Measurements from ENCODE around the gene SLIT2.

SLIT2 gene, protein sequence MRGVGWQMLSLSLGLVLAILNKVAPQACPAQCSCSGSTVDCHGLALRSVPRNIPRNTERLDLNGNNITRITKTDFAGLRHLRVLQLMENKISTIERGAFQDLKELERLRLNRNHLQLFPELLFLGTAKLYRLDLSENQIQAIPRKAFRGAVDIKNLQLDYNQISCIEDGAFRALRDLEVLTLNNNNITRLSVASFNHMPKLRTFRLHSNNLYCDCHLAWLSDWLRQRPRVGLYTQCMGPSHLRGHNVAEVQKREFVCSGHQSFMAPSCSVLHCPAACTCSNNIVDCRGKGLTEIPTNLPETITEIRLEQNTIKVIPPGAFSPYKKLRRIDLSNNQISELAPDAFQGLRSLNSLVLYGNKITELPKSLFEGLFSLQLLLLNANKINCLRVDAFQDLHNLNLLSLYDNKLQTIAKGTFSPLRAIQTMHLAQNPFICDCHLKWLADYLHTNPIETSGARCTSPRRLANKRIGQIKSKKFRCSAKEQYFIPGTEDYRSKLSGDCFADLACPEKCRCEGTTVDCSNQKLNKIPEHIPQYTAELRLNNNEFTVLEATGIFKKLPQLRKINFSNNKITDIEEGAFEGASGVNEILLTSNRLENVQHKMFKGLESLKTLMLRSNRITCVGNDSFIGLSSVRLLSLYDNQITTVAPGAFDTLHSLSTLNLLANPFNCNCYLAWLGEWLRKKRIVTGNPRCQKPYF (N-terminal part only)

DNA sequence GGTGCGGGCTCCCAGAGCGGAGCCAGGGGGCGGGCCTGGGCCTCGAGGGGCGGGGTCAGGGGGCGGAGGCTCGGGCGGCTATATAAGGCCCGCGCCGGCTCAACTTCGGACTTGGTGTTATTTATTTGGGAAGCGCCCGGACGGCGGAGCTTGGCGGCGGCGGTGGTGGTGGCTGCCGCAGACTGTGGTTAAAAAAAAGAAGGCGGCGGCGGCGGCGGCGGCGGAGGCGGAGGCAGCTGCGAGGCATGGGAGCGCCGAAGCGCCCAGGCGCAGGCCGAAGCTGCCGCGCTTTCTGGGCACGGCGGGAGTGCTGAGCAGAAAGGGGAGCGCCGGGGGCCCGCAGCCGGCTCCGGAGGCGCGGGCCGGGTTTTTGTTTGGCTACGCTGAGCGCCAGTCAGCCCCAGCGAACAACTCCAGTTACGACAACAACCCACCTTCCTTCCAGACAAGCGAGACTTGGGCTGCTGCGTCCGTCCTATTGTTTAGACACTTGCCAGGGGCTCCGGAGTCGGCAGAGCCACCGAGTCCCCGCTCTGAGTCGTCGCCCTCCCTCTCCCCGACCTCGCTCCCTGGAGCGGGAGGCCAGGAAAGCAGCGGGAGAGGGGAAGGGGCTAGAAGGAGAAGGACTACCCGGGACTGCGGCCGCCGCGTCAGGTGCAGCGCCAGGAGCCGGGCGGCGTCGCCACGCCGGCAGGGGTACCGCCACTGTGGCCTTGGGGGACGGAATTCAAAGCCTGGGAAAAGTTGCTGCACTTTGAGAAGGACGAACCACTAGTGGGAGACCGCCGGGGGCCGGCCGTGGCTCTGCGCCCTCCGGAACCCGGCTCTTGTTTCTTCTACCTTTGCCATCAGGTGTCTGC lies at the start of gene SLIT2:
Gene SLIT2, plus strand, starts transcription at position 110 of the 860 bp plus-strand sequence. CDS start 1,911 bp downstream, outside the sequence.
- Histone ChIP-seq H3K9me3 (ENCODE audit: low read length) (no peaks in the 10 kb centered on the region), H3K36me3 (ENCODE audit: insufficient read depth, low read length) (no peaks in the 10 kb centered on the region), H3K4me1 (ENCODE audit: insufficient read depth, low read length) (no peaks in the 10 kb centered on the region), H3K27ac (ENCODE audit: low read depth, low read length) (peak within 1 kb of the TSS; percentile 81), H3K9ac (ENCODE audit: low read length) (no peak within 1 kb of the TSS), H3K4me3 (ENCODE audit: low read depth in 1 of 2, low read length in 2 of 2) (peak within 1 kb of the TSS; percentile 75 to 93), H3K27me3 (ENCODE audit: control insufficient read depth in 1 of 2, insufficient read depth in 2 of 2, low read length in 2 of 2) (no peaks in the 10 kb centered on the region)

DNA sequence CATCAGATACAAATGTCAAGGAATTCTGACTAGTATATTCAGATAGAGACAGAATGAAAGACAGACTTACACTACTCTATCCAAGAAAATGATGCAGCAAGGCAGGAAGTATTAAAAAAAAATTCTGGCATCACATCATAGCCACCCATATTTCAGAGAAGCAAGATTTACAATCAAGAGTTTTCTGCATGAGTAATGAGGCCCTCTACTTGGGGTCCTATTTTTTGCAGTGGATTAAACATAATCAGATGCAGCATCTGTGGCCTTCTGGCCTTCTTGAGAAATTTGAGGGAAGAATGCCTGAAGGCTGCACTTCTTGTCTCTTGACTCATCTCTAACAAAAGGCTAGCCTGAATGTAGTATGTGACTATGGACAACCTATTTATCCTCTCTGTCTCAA lies 48.2 kb upstream of the SLIT2 start:
- Histone ChIP-seq H3K27me3 (ENCODE audit: control insufficient read depth in 1 of 2, insufficient read depth in 2 of 2, low read length in 2 of 2) (no peaks in the 10 kb centered on the region), H3K4me3 (ENCODE audit: low read depth in 1 of 2, low read length in 2 of 2) (no peak overlapping the region), H3K27ac (ENCODE audit: low read depth, low read length) (no peak overlapping the region), H3K9me3 (ENCODE audit: low read length) (no peaks in the 10 kb centered on the region), H3K9ac (ENCODE audit: low read length) (no peak overlapping the region), H3K4me1 (ENCODE audit: insufficient read depth, low read length) (no peaks in the 10 kb centered on the region), H3K36me3 (ENCODE audit: insufficient read depth, low read length) (no peaks in the 10 kb centered on the region)

DNA sequence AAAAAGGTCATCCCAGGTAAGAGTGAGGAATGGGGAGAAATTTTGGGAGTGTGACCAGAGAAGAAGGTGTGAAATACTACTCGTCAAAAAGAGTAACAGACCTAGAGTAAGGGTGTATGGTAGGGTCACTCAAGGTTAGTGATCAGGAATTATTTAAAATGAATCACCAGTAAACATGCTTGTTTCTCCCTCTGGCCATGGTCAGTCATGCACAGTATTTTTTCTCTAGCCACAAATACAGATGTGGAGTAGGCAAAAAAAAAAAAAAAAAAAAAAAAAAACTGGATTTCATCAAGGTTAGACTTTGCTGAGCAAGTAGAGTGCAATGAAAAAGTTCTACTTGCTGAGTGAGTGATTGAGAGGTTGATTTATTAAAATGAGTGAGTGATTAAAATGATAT lies 34.2 kb upstream of the SLIT2 start:
- Histone ChIP-seq H3K27me3 (ENCODE audit: control insufficient read depth in 1 of 2, insufficient read depth in 2 of 2, low read length in 2 of 2) (no peaks in the 10 kb centered on the region), H3K9me3 (ENCODE audit: low read length) (no peaks in the 10 kb centered on the region), H3K4me3 (ENCODE audit: low read depth in 1 of 2, low read length in 2 of 2) (no peak overlapping the region), H3K27ac (ENCODE audit: low read depth, low read length) (no peak overlapping the region), H3K9ac (ENCODE audit: low read length) (no peak overlapping the region), H3K4me1 (ENCODE audit: insufficient read depth, low read length) (no peaks in the 10 kb centered on the region), H3K36me3 (ENCODE audit: insufficient read depth, low read length) (no peaks in the 10 kb centered on the region)

DNA sequence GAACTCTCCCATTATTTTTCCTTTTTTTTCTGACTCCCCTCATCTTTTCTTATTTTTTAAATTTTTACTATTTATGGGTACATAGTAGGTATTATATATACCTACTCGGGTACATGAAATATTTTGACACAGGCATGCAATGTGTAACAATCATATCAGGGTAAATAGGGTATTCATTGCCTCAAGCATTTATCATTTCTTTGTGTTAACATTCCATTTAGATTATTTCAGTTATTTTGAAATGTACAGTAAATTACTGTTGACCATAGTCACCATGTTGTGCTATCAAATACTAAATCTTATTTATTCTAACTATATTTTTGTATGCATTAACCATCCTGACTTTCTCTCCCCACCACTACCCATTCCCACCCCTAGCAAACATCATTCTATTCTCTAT lies 33.8 kb upstream of the SLIT2 start:
- Histone ChIP-seq H3K9ac (ENCODE audit: low read length) (no peak overlapping the region), H3K4me1 (ENCODE audit: insufficient read depth, low read length) (no peaks in the 10 kb centered on the region), H3K27me3 (ENCODE audit: control insufficient read depth in 1 of 2, insufficient read depth in 2 of 2, low read length in 2 of 2) (no peaks in the 10 kb centered on the region), H3K9me3 (ENCODE audit: low read length) (no peaks in the 10 kb centered on the region), H3K27ac (ENCODE audit: low read depth, low read length) (no peak overlapping the region), H3K4me3 (ENCODE audit: low read depth in 1 of 2, low read length in 2 of 2) (no peak overlapping the region), H3K36me3 (ENCODE audit: insufficient read depth, low read length) (no peaks in the 10 kb centered on the region)

DNA sequence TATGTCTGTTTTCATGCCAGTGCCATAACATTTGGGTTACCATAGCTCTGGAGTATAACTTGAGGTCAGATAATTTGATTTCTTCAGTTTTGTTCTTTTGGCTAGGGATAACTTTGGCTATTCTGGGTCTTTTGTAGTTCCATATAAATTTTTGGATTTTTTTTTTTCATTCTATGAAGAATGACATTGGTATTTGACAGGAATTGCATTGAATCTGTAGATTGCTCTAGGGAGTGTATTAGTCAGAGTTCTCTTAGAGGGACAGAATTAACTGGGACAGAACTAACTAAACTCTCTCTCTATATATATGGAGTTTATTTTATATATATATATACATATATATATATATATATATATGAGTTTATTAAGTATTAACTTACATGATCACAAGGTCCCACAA lies 32.2 kb upstream of the SLIT2 start:
- H3K4me3 ChIP-seq (ENCODE audit: low read depth in 1 of 2, low read length in 2 of 2), result no peak overlapping the region
- H3K27me3 ChIP-seq (ENCODE audit: control insufficient read depth in 1 of 2, insufficient read depth in 2 of 2, low read length in 2 of 2), result no peaks in the 10 kb centered on the region
- no peak overlapping the region for H3K9ac ChIP-seq (ENCODE audit: low read length)
- H3K36me3 ChIP-seq (ENCODE audit: insufficient read depth, low read length), result no peaks in the 10 kb centered on the region
- no peaks in the 10 kb centered on the region for H3K4me1 ChIP-seq (ENCODE audit: insufficient read depth, low read length)
- no peaks in the 10 kb centered on the region for H3K9me3 ChIP-seq (ENCODE audit: low read length)
- H3K27ac ChIP-seq (ENCODE audit: low read depth, low read length), result no peak overlapping the region

DNA sequence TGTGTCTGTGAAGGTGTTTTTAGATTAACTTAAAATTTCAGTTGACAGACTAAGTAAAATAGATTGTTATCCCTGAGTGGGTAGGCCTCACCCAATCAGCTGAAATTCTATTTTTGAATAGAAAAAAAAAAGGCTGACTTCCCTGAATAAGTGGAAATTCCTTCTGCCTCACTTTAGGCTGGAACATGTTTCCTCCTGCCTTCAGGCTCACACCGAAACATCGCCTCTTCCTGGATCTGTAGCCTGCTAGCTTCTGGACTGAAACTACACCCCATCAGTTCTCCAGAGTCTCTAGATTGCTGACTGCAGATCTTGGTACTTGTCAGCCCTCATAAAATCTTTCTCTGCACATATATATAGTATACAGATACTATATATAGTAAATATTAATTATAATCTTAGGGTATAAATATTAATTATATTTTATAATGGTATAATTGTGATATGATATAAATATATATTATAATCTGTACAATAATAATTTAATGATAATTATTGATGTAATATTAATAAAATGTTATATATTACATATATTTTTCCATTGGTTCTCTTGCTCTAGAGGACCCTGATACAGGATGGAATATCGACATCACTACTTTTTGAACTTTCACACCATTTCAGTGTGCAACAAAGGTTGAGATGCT lies 13.7 kb upstream of the SLIT2 start:
- H3K36me3 ChIP-seq (ENCODE audit: insufficient read depth, low read length), result no peaks in the 10 kb centered on the region
- H3K27ac ChIP-seq (ENCODE audit: low read depth, low read length), result no peak overlapping the region
- no peaks in the 10 kb centered on the region for H3K4me1 ChIP-seq (ENCODE audit: insufficient read depth, low read length)
- H3K9me3 ChIP-seq (ENCODE audit: low read length), result no peaks in the 10 kb centered on the region
- H3K27me3 ChIP-seq (ENCODE audit: control insufficient read depth in 1 of 2, insufficient read depth in 2 of 2, low read length in 2 of 2), result no peaks in the 10 kb centered on the region
- no peak overlapping the region for H3K9ac ChIP-seq (ENCODE audit: low read length)
- no peak overlapping the region for H3K4me3 ChIP-seq (ENCODE audit: low read depth in 1 of 2, low read length in 2 of 2)

DNA sequence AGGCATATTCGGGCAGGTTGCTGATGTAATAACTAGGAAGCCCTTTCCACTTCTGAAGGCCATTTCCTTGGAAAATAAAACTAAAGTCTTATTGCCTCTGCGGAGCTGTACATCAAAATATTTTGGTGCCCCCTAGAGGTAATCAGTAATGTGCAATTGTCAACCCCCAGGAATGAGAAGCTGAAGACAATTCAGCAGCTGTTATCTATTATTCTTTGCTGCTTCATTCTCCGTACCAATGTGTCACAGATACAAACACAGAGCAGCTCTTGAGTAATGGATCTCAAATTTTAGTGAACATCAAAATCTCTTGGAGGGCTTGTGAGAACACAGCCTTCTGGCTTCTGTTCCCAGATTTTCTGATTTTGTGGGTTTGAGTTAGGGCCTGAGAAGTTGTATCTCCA lies 3.5 kb upstream of the SLIT2 start:
- Histone ChIP-seq H3K4me3 (ENCODE audit: low read depth in 1 of 2, low read length in 2 of 2) (no peak overlapping the region), H3K4me1 (ENCODE audit: insufficient read depth, low read length) (no peaks in the 10 kb centered on the region), H3K27me3 (ENCODE audit: control insufficient read depth in 1 of 2, insufficient read depth in 2 of 2, low read length in 2 of 2) (no peaks in the 10 kb centered on the region), H3K27ac (ENCODE audit: low read depth, low read length) (no peak overlapping the region), H3K9ac (ENCODE audit: low read length) (no peak overlapping the region), H3K9me3 (ENCODE audit: low read length) (no peaks in the 10 kb centered on the region), H3K36me3 (ENCODE audit: insufficient read depth, low read length) (no peaks in the 10 kb centered on the region)

DNA sequence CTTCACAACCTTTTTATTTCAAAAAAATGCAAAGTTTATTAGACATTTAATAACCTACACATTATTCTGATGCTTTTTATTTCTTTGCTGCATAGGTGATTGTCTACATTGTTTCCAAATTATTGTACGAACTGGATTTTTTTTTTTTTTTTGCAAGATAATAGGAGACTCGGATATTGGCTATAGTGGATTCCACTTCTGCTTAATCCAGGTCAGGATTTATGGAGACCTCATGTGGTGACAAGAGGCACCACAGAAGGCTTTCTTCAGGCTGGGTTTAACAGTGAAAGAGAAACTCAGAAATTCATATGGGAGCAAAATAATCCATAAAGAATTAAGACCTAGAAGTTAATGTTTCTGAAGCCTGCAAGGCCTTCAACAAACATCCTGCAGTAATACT lies 2.4 kb upstream of the SLIT2 start:
- Histone ChIP-seq H3K4me3 (ENCODE audit: low read depth in 1 of 2, low read length in 2 of 2) (no peak overlapping the region), H3K4me1 (ENCODE audit: insufficient read depth, low read length) (no peaks in the 10 kb centered on the region), H3K9me3 (ENCODE audit: low read length) (no peaks in the 10 kb centered on the region), H3K27ac (ENCODE audit: low read depth, low read length) (no peak overlapping the region), H3K27me3 (ENCODE audit: control insufficient read depth in 1 of 2, insufficient read depth in 2 of 2, low read length in 2 of 2) (no peaks in the 10 kb centered on the region), H3K36me3 (ENCODE audit: insufficient read depth, low read length) (no peaks in the 10 kb centered on the region), H3K9ac (ENCODE audit: low read length) (no peak overlapping the region)

DNA sequence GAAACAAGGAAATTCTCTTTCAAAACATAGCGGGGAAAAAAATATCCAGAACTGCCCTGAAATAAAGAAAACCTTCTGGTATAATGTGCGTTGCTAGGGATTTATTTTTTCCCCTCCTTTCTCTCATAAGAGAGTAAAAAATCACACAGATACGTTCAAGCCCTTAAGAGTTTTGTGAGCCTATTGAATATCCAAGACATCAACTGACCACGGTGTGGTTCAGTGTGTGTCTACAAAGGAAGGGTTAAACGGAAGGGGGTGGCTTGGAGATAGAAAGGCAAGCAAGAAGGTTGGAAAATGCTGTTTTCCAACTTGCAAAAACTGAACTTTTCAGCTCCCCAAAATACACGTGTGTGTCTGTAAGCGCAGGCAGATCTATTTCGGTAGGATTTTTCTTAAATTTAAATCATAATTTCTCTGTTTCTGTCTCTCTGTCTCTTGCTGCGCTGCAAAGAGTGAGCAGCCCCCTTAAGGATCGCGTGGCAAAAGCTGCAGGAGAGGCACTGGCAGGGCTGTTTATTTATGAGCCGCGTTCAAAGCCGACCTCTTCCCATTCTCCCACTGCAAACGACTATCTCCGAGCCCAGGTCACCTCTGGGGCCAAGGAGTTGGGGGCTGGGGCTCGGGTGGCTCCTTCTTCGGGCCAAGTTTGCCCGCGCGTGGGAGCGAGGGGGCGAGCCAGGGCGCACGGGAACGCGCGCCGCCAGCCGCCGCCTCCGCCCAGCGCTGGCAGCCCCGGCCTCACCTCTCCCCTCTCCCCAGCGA lies 492 bp upstream of the SLIT2 start:
- H3K27me3 ChIP-seq (ENCODE audit: control insufficient read depth in 1 of 2, insufficient read depth in 2 of 2, low read length in 2 of 2), result no peaks in the 10 kb centered on the region
- H3K4me1 ChIP-seq (ENCODE audit: insufficient read depth, low read length), result no peaks in the 10 kb centered on the region
- peak overlapping the region; percentile 57 to 75 for H3K4me3 ChIP-seq (ENCODE audit: low read depth in 1 of 2, low read length in 2 of 2)
- H3K36me3 ChIP-seq (ENCODE audit: insufficient read depth, low read length), result no peaks in the 10 kb centered on the region
- no peaks in the 10 kb centered on the region for H3K9me3 ChIP-seq (ENCODE audit: low read length)
- no peak overlapping the region for H3K9ac ChIP-seq (ENCODE audit: low read length)
- peak overlapping the region; percentile 81 for H3K27ac ChIP-seq (ENCODE audit: low read depth, low read length)

DNA sequence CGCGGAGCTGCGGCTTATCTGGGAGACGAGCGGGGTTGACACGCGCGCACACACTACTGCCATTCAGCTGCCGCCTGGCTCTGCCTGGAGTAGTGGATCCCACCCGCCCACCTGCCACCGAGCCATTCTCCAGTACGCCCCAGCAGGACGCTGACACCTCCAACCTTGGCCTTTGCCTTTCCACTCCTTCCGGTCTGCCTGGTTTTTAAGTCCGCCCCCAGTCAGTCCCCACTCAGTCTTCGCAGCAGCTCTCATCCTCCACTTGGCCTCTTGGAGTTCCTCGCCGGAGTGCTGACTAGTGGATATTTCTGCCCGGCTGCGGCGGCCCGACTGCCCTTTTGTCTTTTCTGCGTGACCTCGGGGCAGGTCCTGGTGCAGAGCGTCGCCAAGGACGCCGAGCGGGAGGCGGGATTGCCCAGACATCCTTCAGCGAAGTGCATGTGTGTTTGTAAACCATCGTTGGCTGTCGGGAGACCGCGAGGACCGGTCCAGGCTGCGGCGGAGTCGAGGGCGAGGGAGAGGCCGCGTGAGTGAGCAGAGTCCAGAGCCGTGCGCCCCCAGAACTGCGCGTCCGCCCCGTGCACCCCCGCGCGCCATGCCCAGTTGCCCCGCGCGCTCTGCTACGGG lies 1.1 kb downstream of the SLIT2 start:
- Histone ChIP-seq H3K36me3 (ENCODE audit: insufficient read depth, low read length) (no peaks in the 10 kb centered on the region), H3K9ac (ENCODE audit: low read length) (no peak overlapping the region), H3K27me3 (ENCODE audit: control insufficient read depth in 1 of 2, insufficient read depth in 2 of 2, low read length in 2 of 2) (no peaks in the 10 kb centered on the region), H3K27ac (ENCODE audit: low read depth, low read length) (peak overlapping the region; percentile 73), H3K4me3 (ENCODE audit: low read depth in 1 of 2, low read length in 2 of 2) (peak overlapping the region; percentile 75 to 93), H3K9me3 (ENCODE audit: low read length) (no peaks in the 10 kb centered on the region), H3K4me1 (ENCODE audit: insufficient read depth, low read length) (peaks cover 3% of the 10 kb centered on the region)

Data from muscle layer of colon (tissue), 2 donors.